NCI-H1436 treated with DMSO at 0.1 percent for 48 hours (cell line): ENCODE data around the gene TAS2R8.
"Not testable (repeated sequence)": the region's sequence is repeated elsewhere in the genome, so short reads cannot be mapped to it uniquely, and the experiment has no call there.

ENCODE experiments used
- DNase-seq: peaks from one replicate; lab custom pipeline; 2025; lab: John Stamatoyannopoulos, UW

TAS2R8 gene, protein sequence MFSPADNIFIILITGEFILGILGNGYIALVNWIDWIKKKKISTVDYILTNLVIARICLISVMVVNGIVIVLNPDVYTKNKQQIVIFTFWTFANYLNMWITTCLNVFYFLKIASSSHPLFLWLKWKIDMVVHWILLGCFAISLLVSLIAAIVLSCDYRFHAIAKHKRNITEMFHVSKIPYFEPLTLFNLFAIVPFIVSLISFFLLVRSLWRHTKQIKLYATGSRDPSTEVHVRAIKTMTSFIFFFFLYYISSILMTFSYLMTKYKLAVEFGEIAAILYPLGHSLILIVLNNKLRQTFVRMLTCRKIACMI

DNA sequence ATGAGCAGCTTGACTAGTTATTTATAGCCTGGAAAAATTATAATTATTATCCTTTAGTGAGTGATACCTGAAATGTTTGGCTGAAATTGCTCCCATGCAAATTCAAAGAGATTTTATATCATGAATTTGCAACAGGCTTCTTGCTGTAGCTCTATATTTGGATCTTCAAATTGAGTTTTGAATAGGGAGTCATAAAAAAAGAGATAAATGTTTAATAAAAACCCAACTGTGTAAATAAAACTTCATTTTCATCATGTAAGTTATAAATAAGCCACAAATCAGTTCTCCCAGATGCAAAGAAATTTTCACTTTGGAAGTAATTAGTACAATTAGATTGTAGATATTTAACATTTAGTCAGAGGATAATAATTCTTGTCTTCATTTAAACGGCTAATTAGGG lies at the start of gene TAS2R8:
Gene TAS2R8, minus strand, starts transcription at position 101 of the 400 bp plus-strand sequence. CDS start 306 bp downstream, outside the sequence.
- no peak for DNase-seq

- no peak for DNase-seq
Measured at GRCh38 chr12:10855807-10856206, 48.7 kb upstream of the TAS2R8 start.

GRCh38 chr12:10853776-10854175 lies 46.7 kb upstream of the TAS2R8 start:
- DNase-seq = no peak

DNA sequence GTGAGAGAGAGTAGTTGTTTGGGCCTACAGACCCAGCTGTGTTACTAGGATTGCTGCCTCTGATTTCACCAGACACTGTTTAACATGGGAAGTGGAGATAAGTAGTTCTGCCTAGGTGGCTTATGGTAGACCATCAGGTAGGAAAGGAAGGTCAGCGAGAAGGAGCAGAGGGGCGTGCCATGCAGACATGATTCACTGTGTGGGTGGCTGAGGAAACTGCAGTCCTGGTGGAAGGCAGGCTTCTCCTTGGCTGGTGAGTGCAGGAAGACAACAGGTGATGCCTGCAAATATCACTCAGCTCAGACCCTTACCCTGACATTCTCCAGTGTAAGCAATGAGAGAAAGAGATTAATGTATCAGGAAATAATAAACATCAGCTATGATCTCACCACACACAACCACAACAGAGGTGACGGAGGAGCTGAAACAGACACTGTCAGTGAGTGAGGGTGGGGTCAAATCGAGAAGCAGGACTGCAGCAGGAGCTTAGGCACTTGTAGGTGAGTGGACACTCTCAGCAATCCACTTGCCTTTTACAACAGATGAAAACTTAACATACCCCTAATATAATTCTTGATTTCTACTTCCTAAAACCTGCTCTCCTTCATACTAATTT lies 44.3 kb upstream of the TAS2R8 start:
- DNase-seq = no peak

DNA sequence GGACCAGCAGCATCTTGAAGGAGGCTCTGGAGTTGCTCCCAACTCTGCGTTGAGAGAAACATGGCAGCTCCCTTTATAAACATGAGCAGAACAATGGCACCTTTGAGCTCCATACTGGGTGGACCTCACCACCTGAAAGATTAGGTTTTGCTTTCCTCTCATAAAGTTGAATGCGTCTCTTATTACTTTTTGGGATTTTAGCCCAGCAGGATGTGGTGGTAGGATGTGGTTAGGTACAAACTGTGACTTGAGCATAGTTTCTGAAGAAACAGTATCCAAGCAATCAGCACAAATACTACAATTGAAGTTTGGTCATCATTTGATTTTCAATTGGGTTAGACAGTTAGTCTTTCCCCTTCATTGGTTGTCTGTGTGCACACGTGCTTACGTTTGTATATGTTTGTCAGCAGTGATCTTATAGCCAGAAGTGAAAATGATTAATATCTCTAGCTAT lies 42.4 kb upstream of the TAS2R8 start, which contains the start of gene PRR4:
Gene PRR4, minus strand, starts transcription at position 51 of the 454 bp plus-strand sequence. Its CDS starts 38 bp downstream, at position 13.
- no peak for DNase-seq

- no peak for DNase-seq
Measured at GRCh38 chr12:10847744-10848143, 40.7 kb upstream of the TAS2R8 start.

- no peak for DNase-seq
Measured at GRCh38 chr12:10842862-10843261, 35.8 kb upstream of the TAS2R8 start.

DNA sequence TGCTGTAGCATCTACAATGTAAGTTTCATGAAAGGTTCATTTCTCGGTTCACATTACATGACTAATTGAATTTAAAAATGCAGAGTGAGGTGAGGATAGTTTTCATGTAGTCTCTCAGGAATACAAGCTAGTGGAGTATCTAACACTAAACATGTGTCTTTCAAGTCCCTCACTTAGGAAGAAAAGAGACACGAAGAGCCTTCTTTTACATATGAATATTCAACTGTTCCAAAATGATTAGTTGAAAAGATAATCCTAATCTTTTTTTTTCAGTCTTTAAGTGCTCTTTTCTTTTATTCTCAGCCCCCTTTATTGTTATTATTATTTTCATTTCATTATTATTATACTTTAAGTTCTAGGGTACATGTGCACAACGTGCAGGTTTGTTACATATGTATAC lies 31.4 kb upstream of the TAS2R8 start:
- no peak for DNase-seq

DNA sequence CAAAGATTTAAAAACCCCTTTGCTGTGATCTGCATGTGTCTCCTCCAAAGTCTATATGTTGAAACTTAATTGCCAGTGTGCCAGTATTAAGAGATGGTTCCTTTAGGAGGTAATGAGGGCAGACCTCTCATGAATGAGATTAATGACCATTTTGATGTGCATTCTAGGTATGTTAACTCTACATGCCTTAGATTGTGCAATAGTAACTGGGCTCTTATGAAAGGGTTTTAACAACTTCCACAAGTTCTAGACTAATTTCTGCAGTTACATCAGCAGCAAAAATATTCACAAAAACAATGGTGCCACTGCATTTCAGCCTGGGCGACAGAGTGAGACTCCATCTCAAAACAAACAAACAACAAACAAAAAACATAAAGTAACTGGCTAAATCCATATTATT lies 22.9 kb upstream of the TAS2R8 start:
- no peak for DNase-seq

GRCh38 chr12:10826258-10826657 lies 19.2 kb upstream of the TAS2R8 start, which contains the start of gene TAS2R10:
Gene TAS2R10, minus strand, starts transcription at chr12:10826358. Its CDS starts 89 bp downstream, at chr12:10826269.
- no peak for DNase-seq

- DNase-seq = no peak
Measured at GRCh38 chr12:10824957-10825356, 17.9 kb upstream of the TAS2R8 start.

- DNase-seq = no peak
Measured at GRCh38 chr12:10811883-10812536, 4.9 kb upstream of the TAS2R8 start.

- DNase-seq = no peak
Measured at GRCh38 chr12:10810068-10810467, 3.0 kb upstream of the TAS2R8 start, which contains the start of gene TAS2R9. Gene TAS2R9, minus strand, starts transcription at chr12:10810168. Its CDS starts 93 bp downstream, at chr12:10810075.

- DNase-seq = no peak
Measured at GRCh38 chr12:10802587-10802986, 4.5 kb downstream of the TAS2R8 start, which contains the start of gene TAS2R7. Gene TAS2R7, minus strand, starts transcription at chr12:10802627. Its CDS starts 57 bp downstream, at chr12:10802570.

DNA sequence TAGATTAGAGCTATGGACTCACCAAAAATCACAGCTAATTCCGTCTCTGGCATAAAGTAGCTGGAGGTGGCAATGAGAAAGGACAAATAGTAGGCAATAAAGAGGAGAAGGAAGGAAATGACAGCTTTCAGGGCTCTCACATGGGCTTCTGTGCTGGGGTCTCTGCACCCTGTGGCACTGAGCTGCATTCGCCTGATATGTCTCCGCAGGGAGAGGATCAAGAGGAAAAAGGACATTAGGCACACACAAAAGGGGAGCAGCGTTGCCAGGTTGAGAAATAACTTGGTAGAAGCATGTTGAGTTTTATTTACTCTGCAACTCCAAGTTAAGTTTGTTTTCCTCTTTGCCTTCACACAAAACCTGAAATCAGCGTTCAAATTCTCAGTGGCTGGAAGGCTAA lies 5.3 kb downstream of the TAS2R8 start:
- no peak for DNase-seq

- no peak for DNase-seq
Measured at GRCh38 chr12:10794222-10794621, 12.9 kb downstream of the TAS2R8 start.

DNA sequence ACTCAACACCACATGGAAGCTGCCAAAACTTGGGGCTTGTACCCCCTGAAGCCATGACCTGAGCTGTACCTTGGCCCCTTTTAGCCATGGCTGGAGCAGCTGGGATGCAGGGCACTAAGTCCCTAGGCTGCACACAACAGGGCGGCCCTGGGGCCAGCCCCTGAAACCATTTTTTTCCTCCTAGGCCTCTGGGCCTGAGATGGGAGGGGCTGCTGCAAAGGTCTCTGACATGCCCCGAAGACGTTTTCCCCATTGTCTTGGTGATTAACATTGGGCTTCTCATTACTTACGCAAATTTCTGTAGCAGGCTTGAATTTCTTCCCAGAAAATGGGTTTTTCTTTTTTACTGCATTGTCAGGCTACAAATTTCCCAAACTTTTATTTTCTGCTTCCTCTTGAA lies 15.3 kb downstream of the TAS2R8 start:
- DNase-seq = not testable (repeated sequence)

- no peak for DNase-seq
Measured at GRCh38 chr12:10783252-10783651, 23.8 kb downstream of the TAS2R8 start.

GRCh38 chr12:10779103-10779502 lies 28.0 kb downstream of the TAS2R8 start:
- DNase-seq = no peak

- no peak for DNase-seq
Measured at GRCh38 chr12:10771132-10771733, 35.9 kb downstream of the TAS2R8 start.

GRCh38 chr12:10759657-10760056 lies 47.4 kb downstream of the TAS2R8 start:
- DNase-seq = no peak

DNA sequence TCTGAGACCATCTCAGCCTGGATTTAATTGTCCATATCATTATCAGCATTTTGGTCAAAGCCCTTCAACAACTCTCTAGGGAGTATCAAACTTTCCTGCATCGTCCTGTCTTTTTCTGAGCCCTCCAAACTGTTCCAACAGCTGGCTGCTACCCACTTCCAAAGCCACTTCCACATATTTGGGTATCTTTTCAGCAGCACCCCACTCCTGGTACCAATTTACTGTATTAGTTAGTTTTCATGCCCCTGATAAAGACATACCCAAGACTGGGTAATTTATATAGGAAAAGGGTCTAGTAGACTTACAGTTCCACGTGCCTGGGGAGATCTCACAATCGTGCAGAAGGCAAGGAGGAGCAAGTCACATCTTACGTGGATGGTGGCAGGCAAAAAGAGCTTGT lies 50.9 kb downstream of the TAS2R8 start:
- DNase-seq = no peak
